WTC11 (cell line): ENCODE measurements around the gene ACOXL. TPM values are rescaled to one million over a fixed set of nuclear protein-coding genes. Genes with fewer than 3 reads are reported as not detected.

Experiments
- ATAC-seq: fragments of 200-7000 bp; cut with Tn5 transposase; 2 replicates; pipeline ENCODE4 v1.10.0; 2021; ENCODE audit warnings: mild to moderate bottlenecking, moderate library complexity
- CTCF ChIA-PET: fragments of 300-600 bp; sonication (Branson Sonifier 250); formaldehyde crosslinking; loops from one replicate; lab custom pipeline; 2021; ENCODE audit warnings: antibody characterized with exemption; lab: Charles Lee
- POLR2A ChIA-PET: fragments of 350-600 bp; sonication (Branson Sonifier 250); formaldehyde crosslinking; loops from one replicate; lab custom pipeline; 2021; ENCODE audit warnings: antibody characterized with exemption; lab: Charles Lee
- DNase-seq: peaks from one replicate; pipeline ENCODE4 v3.0.0; 2021; ENCODE audit warnings: low spot score
- H3K27ac Mint-ChIP-seq: 2 replicates; pipeline ENCODE4 v1.8.0; 2021; ENCODE audit warnings: mixed read lengths
- H3K27me3 Mint-ChIP-seq: 2 replicates; pipeline ENCODE4 v1.8.0; 2021; ENCODE audit warnings: low read depth, mild to moderate bottlenecking, moderate library complexity, mixed read lengths
- H3K36me3 Mint-ChIP-seq: 2 replicates; pipeline ENCODE4 v1.8.0; 2021; ENCODE audit warnings: mixed read lengths
- H3K4me1 Mint-ChIP-seq: 2 replicates; pipeline ENCODE4 v1.8.0; 2022; ENCODE audit warnings: mixed read lengths
- H3K4me3 Mint-ChIP-seq: 2 replicates; pipeline ENCODE4 v1.8.0; 2021; ENCODE audit warnings: mild to moderate bottlenecking, moderate library complexity, mixed read lengths
- H3K9me3 Mint-ChIP-seq: 2 replicates; pipeline ENCODE4 v1.8.0; 2021; ENCODE audit warnings: mixed read lengths
- CREB1 ChIP-seq: sonication (generic); formaldehyde crosslinking; IDR thresholded peaks from 2 replicates; pipeline ENCODE4 v1.8.0; 2023; ENCODE audit warnings: mild to moderate bottlenecking, missing genetic modification reagents
- CREM ChIP-seq: sonication (generic); formaldehyde crosslinking; IDR thresholded peaks from 2 replicates; pipeline ENCODE4 v1.8.1; 2022; ENCODE audit warnings: mild to moderate bottlenecking, missing genetic modification reagents, moderate library complexity
- ELF4 ChIP-seq: sonication (generic); formaldehyde crosslinking; IDR thresholded peaks from 2 replicates; pipeline ENCODE4 v1.8.1; 2022; ENCODE audit warnings: low read depth, mild to moderate bottlenecking, moderate library complexity, missing genetic modification reagents
- NR1H2 ChIP-seq: sonication (generic); formaldehyde crosslinking; IDR thresholded peaks from 2 replicates; pipeline ENCODE4 v1.9.0; 2021; ENCODE audit warnings: mild to moderate bottlenecking, moderate library complexity, missing genetic modification reagents
- NR2C2 ChIP-seq: sonication (generic); formaldehyde crosslinking; IDR thresholded peaks from 2 replicates; pipeline ENCODE4 v1.8.0; 2022; ENCODE audit warnings: mild to moderate bottlenecking, missing genetic modification reagents
- PRRX2 ChIP-seq: fragments of 250-450 bp; sonication (Bioruptor Pico); IDR thresholded peaks from 2 replicates; pipeline ENCODE4 v1.8.0; 2021; ENCODE audit warnings: mild to moderate bottlenecking
- SMAD3 ChIP-seq: sonication (generic); formaldehyde crosslinking; IDR thresholded peaks from 2 replicates; pipeline ENCODE4 v1.8.0; 2022; ENCODE audit warnings: missing genetic modification reagents, mild to moderate bottlenecking, borderline replicate concordance
- TEAD4 ChIP-seq: sonication (generic); formaldehyde crosslinking; IDR thresholded peaks from 2 replicates; pipeline ENCODE4 v1.8.0; 2022; ENCODE audit warnings: mild to moderate bottlenecking, missing genetic modification reagents
- ZNF416 ChIP-seq: fragments of 250-450 bp; sonication (Bioruptor Pico); IDR thresholded peaks from 2 replicates; pipeline ENCODE4 v1.9.0; 2021; ENCODE audit warnings: mild to moderate bottlenecking, inconsistent platforms
- ZNF423 ChIP-seq: fragments of 250-450 bp; sonication (Bioruptor Pico); IDR thresholded peaks from 2 replicates; pipeline ENCODE4 v2.1.2; 2022; ENCODE audit warnings: mild to moderate bottlenecking, moderate library complexity
- total RNA-seq: library from RNA; stranded (reverse); gene quantifications from 3 replicates; pipeline ENCODE4 v1.2.3, GENCODE V29; 2021
- TF ChIP-seq, protein P1 (sequence below): fragments of 250-450 bp; sonication (Bioruptor Pico); IDR thresholded peaks from 2 replicates; pipeline ENCODE4 v1.9.0; 2021; ENCODE audit warnings: mild to moderate bottlenecking
- TF ChIP-seq, protein P2 (sequence below): sonication (generic); formaldehyde crosslinking; IDR thresholded peaks from 2 replicates; pipeline ENCODE4 v1.8.0; 2023; ENCODE audit warnings: missing genetic modification reagents
- TF ChIP-seq, protein P3 (sequence below): fragments of 250-450 bp; sonication (Bioruptor Pico); conservative IDR thresholded peaks from 2 replicates; pipeline ENCODE4 v1.9.0; 2021; ENCODE audit warnings: mild to moderate bottlenecking
- TF ChIP-seq, protein P4 (sequence below): fragments of 250-450 bp; sonication (Bioruptor Pico); IDR thresholded peaks from 2 replicates; pipeline ENCODE4 v1.8.0; 2021; ENCODE audit warnings: mild to moderate bottlenecking
- TF ChIP-seq, protein P5 (sequence below): sonication (generic); formaldehyde crosslinking; conservative IDR thresholded peaks from 2 replicates; pipeline ENCODE4 v1.8.1; 2022; ENCODE audit warnings: mild to moderate bottlenecking, missing genetic modification reagents
- TF ChIP-seq, protein P6 (sequence below): sonication (generic); formaldehyde crosslinking; IDR thresholded peaks from 2 replicates; pipeline ENCODE4 v1.8.1; 2022; ENCODE audit warnings: mild to moderate bottlenecking, missing genetic modification reagents, moderate library complexity, borderline replicate concordance
- TF ChIP-seq, protein P7 (sequence below): sonication (generic); formaldehyde crosslinking; IDR thresholded peaks from 2 replicates; pipeline ENCODE4 v1.8.1; 2022; ENCODE audit warnings: low read depth, mild to moderate bottlenecking, moderate library complexity, missing genetic modification reagents, borderline replicate concordance
- TF ChIP-seq, protein P8 (sequence below): fragments of 250-450 bp; sonication (Bioruptor Pico); IDR thresholded peaks from 2 replicates; pipeline ENCODE4 v2.1.2; 2022; ENCODE audit warnings: mild to moderate bottlenecking, moderate library complexity
- TF ChIP-seq, protein P9 (sequence below): sonication (generic); formaldehyde crosslinking; IDR thresholded peaks from 2 replicates; pipeline ENCODE4 v1.8.1; 2023; ENCODE audit warnings: mild to moderate bottlenecking, missing genetic modification reagents
- TF ChIP-seq, protein P10 (sequence below): sonication (generic); formaldehyde crosslinking; IDR thresholded peaks from 2 replicates; pipeline ENCODE4 v1.8.1; 2022; ENCODE audit warnings: mild to moderate bottlenecking, moderate library complexity, missing genetic modification reagents

ACOXL gene
- total RNA-seq, 1 experiment from 2014 or later, result 14.9 TPM

DNA sequence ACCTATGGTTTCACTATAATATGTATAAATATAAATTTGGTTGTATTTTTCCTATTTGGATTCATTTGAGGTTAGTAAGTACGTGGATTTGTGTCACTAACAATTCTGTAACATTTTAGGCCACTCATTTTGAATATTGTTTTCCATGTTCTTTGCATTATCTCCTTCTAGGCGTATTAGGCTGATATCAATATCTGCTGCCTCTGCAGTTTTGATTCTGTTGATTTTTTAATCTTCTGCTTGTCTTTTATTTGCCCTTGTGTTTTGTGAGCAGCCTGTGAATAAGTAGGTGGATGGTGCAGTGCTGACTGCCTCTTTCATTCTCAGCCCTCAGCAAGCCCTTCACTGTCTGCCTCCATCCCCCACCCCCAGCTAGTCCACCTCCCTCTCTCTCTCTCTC lies 222.7 kb downstream of the ACOXL start:
- ChIA-PET POLR2A (no interaction called here), CTCF (no interaction called here)

More for the DNA sequence above, 222.7 kb downstream of the ACOXL start:
- Mint-ChIP-seq H3K4me1 (peaks cover 7% of the 10 kb centered on the region; the same call in 1 of the 2 replicates), H3K27ac (no peak overlapping the region), H3K36me3 (no peaks in the 10 kb centered on the region), H3K27me3 (no peaks in the 10 kb centered on the region), H3K9me3 (no peaks in the 10 kb centered on the region), H3K4me3 (no peak overlapping the region)
- no peak for TF ChIP-seq ZNF423
- no peak for TF ChIP-seq CREM
- TF ChIP-seq, protein P1, sequence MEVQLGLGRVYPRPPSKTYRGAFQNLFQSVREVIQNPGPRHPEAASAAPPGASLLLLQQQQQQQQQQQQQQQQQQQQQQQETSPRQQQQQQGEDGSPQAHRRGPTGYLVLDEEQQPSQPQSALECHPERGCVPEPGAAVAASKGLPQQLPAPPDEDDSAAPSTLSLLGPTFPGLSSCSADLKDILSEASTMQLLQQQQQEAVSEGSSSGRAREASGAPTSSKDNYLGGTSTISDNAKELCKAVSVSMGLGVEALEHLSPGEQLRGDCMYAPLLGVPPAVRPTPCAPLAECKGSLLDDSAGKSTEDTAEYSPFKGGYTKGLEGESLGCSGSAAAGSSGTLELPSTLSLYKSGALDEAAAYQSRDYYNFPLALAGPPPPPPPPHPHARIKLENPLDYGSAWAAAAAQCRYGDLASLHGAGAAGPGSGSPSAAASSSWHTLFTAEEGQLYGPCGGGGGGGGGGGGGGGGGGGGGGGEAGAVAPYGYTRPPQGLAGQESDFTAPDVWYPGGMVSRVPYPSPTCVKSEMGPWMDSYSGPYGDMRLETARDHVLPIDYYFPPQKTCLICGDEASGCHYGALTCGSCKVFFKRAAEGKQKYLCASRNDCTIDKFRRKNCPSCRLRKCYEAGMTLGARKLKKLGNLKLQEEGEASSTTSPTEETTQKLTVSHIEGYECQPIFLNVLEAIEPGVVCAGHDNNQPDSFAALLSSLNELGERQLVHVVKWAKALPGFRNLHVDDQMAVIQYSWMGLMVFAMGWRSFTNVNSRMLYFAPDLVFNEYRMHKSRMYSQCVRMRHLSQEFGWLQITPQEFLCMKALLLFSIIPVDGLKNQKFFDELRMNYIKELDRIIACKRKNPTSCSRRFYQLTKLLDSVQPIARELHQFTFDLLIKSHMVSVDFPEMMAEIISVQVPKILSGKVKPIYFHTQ, result no peak
- TF ChIP-seq, protein P2, sequence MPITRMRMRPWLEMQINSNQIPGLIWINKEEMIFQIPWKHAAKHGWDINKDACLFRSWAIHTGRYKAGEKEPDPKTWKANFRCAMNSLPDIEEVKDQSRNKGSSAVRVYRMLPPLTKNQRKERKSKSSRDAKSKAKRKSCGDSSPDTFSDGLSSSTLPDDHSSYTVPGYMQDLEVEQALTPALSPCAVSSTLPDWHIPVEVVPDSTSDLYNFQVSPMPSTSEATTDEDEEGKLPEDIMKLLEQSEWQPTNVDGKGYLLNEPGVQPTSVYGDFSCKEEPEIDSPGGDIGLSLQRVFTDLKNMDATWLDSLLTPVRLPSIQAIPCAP, result no peak
- no peak for TF ChIP-seq ELF4 (CRISPR knock-in tag)
- no peak for TF ChIP-seq CREB1 (CRISPR knock-in tag)
- TF ChIP-seq, protein P3, sequence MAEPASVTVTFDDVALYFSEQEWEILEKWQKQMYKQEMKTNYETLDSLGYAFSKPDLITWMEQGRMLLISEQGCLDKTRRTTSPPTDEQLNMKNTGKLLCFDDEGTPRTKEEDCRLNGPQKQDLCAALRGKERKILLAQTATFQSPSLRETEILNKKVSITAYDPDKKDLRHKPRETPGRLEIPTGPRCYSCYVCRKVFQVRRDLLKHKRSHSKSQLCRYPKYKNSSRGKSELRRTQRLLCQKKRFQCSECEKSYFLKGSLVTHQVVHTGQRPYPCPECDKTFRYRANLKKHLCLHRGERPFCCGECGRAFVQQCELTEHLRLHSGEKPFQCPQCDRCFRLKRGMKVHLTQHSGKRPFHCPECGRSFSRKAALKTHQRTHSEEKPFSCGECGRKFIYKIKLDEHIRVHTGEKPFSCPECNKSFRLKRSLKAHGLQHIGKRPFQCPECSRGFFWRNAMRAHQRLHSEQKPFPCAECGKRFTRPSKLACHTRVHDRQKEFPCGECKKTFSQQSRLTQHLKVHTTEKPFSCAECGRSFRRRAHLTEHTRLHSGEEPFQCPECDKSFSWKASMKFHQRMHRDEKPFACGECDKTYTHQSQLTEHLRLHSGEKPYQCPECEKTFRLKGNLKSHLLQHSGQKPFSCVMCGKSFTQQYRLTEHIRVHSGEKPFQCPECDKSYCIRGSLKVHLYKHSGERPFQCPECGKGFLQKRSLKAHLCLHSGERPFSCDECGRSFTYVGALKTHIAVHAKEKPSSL, result no peak
- TF ChIP-seq NR1H2 (CRISPR knock-in tag), result no peak
- TF ChIP-seq, protein P4, sequence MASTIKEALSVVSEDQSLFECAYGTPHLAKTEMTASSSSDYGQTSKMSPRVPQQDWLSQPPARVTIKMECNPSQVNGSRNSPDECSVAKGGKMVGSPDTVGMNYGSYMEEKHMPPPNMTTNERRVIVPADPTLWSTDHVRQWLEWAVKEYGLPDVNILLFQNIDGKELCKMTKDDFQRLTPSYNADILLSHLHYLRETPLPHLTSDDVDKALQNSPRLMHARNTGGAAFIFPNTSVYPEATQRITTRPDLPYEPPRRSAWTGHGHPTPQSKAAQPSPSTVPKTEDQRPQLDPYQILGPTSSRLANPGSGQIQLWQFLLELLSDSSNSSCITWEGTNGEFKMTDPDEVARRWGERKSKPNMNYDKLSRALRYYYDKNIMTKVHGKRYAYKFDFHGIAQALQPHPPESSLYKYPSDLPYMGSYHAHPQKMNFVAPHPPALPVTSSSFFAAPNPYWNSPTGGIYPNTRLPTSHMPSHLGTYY, result no peak
- TF ChIP-seq, protein P5, sequence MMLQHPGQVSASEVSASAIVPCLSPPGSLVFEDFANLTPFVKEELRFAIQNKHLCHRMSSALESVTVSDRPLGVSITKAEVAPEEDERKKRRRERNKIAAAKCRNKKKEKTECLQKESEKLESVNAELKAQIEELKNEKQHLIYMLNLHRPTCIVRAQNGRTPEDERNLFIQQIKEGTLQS (CRISPR knock-in tag), result no peak
- TF ChIP-seq, protein P6, sequence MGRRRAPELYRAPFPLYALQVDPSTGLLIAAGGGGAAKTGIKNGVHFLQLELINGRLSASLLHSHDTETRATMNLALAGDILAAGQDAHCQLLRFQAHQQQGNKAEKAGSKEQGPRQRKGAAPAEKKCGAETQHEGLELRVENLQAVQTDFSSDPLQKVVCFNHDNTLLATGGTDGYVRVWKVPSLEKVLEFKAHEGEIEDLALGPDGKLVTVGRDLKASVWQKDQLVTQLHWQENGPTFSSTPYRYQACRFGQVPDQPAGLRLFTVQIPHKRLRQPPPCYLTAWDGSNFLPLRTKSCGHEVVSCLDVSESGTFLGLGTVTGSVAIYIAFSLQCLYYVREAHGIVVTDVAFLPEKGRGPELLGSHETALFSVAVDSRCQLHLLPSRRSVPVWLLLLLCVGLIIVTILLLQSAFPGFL (CRISPR knock-in tag), result no peak
- TF ChIP-seq, protein P7, sequence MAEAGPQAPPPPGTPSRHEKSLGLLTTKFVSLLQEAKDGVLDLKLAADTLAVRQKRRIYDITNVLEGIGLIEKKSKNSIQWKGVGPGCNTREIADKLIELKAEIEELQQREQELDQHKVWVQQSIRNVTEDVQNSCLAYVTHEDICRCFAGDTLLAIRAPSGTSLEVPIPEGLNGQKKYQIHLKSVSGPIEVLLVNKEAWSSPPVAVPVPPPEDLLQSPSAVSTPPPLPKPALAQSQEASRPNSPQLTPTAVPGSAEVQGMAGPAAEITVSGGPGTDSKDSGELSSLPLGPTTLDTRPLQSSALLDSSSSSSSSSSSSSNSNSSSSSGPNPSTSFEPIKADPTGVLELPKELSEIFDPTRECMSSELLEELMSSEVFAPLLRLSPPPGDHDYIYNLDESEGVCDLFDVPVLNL (CRISPR knock-in tag), result no peak
- TF ChIP-seq, protein P8, sequence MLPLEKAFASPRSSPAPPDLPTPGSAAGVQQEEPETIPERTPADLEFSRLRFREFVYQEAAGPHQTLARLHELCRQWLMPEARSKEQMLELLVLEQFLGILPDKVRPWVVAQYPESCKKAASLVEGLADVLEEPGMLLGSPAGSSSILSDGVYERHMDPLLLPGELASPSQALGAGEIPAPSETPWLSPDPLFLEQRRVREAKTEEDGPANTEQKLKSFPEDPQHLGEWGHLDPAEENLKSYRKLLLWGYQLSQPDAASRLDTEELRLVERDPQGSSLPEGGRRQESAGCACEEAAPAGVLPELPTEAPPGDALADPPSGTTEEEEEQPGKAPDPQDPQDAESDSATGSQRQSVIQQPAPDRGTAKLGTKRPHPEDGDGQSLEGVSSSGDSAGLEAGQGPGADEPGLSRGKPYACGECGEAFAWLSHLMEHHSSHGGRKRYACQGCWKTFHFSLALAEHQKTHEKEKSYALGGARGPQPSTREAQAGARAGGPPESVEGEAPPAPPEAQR (CRISPR knock-in tag), result no peak
- TF ChIP-seq SMAD3 (CRISPR knock-in tag), result no peak
- TF ChIP-seq, protein P9, sequence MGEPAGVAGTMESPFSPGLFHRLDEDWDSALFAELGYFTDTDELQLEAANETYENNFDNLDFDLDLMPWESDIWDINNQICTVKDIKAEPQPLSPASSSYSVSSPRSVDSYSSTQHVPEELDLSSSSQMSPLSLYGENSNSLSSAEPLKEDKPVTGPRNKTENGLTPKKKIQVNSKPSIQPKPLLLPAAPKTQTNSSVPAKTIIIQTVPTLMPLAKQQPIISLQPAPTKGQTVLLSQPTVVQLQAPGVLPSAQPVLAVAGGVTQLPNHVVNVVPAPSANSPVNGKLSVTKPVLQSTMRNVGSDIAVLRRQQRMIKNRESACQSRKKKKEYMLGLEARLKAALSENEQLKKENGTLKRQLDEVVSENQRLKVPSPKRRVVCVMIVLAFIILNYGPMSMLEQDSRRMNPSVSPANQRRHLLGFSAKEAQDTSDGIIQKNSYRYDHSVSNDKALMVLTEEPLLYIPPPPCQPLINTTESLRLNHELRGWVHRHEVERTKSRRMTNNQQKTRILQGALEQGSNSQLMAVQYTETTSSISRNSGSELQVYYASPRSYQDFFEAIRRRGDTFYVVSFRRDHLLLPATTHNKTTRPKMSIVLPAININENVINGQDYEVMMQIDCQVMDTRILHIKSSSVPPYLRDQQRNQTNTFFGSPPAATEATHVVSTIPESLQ (CRISPR knock-in tag), result no peak
- TF ChIP-seq, protein P10, sequence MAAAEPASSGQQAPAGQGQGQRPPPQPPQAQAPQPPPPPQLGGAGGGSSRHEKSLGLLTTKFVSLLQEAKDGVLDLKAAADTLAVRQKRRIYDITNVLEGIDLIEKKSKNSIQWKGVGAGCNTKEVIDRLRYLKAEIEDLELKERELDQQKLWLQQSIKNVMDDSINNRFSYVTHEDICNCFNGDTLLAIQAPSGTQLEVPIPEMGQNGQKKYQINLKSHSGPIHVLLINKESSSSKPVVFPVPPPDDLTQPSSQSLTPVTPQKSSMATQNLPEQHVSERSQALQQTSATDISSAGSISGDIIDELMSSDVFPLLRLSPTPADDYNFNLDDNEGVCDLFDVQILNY (CRISPR knock-in tag), result no peak
- TF ChIP-seq PRRX2 (CRISPR knock-in tag), result no peak
- no peak for TF ChIP-seq NR2C2 (CRISPR knock-in tag)
- TF ChIP-seq ZNF416 (CRISPR knock-in tag), result no peak
- no peak for TF ChIP-seq TEAD4 (CRISPR knock-in tag)
- DNase-seq, result no peak
- ATAC-seq, result no peak
